Gastrocnemius medialis (tissue), 4 donors: ENCODE measurements around the gene PRKAG2. TPM values are rescaled to one million over a fixed set of nuclear protein-coding genes. Genes with fewer than 3 reads are reported as not detected.

Experiments used
- ATAC-seq, 2 donors: fragments of 150-250 bp; one replicate each; pipeline ENCODE4 v1.9.1; 2016
- DNase-seq, 2 donors: peaks; one replicate each; pipeline ENCODE4 v3.0.0-alpha.2; 2019
- H3K27ac ChIP-seq, 4 donors: fragments of 200-600 bp; sonication (generic); 1 replicate in 1 of 4; 2 replicates in 3 of 4; pipeline ENCODE4 v1.5.1; 2016 to 2018; ENCODE audit warnings: mild to moderate bottlenecking in 2 of 4, moderate library complexity in 1 of 4
- H3K27me3 ChIP-seq, 3 donors: fragments of 200-600 bp; sonication (generic) in 2 of 3; 1 replicate in 1 of 3; 2 replicates in 2 of 3; pipeline versions ENCODE4 v1.5.1 to v1.6.0; 2016 to 2019; ENCODE audit warnings: mild to moderate bottlenecking in 1 of 3, moderate library complexity in 1 of 3
- H3K36me3 ChIP-seq, 2 donors: fragments of 200-600 bp; sonication (generic) in 1 of 2; one replicate each; pipeline ENCODE4 v1.5.1; 2017 to 2018
- H3K4me1 ChIP-seq, 2 donors: fragments of 200-600 bp; sonication (generic) in 1 of 2; one replicate each; pipeline ENCODE4 v1.5.1; 2016 to 2017; ENCODE audit warnings: mild to moderate bottlenecking in 2 of 2
- H3K4me3 ChIP-seq, 4 donors: fragments of 200-600 bp; sonication (generic) in 3 of 4; 1 replicate in 1 of 4; 2 replicates in 3 of 4; pipeline ENCODE4 v1.5.1; 2016 to 2019; ENCODE audit warnings: mild to moderate bottlenecking in 2 of 4
- H3K9me3 ChIP-seq, 3 donors: fragments of 200-600 bp; sonication (generic) in 2 of 3; 1 replicate in 1 of 3; 2 replicates in 2 of 3; pipeline ENCODE4 v1.5.1; 2016 to 2019
- CTCF ChIP-seq, 5 experiments: fragments of 450-650 bp in 3 of 5; fragments of 200-600 bp in 2 of 5; sonication (generic) in 2 of 5; IDR thresholded peaks in 4 of 5; conservative IDR thresholded peaks in 1 of 5; 1 replicate in 4 of 5; 2 replicates in 1 of 5; pipeline ENCODE4 v1.5.1; 2016 to 2019; ENCODE audit warnings: antibody characterized with exemption in 5 of 5, mild to moderate bottlenecking in 3 of 5, moderate library complexity in 3 of 5
- POLR2A ChIP-seq, 2 donors: fragments of 450-650 bp; IDR thresholded peaks; one replicate each; pipeline ENCODE4 v1.6.1; 2017; ENCODE audit warnings: antibody characterized with exemption in 2 of 2, mild to moderate bottlenecking in 2 of 2, moderate library complexity in 2 of 2
- in situ Hi-C, 4 donors: fragments of 200-750 bp; cut with MboI; loops; one replicate each; pipeline versions ENCODE4 v1.15.0 to v1.8.0; 2017; ENCODE audit warnings: low sequenced_read_pairs in 4 of 4
- intact Hi-C: fragments of 100-400 bp; cut with DNase I; formaldehyde crosslinking; loops from one replicate; pipeline ENCODE4 v1.15.1; 2023; ENCODE audit warnings: low total_unique reads
- total RNA-seq, 4 donors: library from RNA; depleted of rRNA; stranded (reverse); fragments of >200 nt; gene quantifications; one replicate each; pipeline versions ENCODE4 v1.1.0 to v1.2.3, GENCODE V29; 2016

PRKAG2 gene
- total RNA-seq, 4 donors from 2014 or later = 5.3 to 32.6 (median 13.9) TPM

DNA sequence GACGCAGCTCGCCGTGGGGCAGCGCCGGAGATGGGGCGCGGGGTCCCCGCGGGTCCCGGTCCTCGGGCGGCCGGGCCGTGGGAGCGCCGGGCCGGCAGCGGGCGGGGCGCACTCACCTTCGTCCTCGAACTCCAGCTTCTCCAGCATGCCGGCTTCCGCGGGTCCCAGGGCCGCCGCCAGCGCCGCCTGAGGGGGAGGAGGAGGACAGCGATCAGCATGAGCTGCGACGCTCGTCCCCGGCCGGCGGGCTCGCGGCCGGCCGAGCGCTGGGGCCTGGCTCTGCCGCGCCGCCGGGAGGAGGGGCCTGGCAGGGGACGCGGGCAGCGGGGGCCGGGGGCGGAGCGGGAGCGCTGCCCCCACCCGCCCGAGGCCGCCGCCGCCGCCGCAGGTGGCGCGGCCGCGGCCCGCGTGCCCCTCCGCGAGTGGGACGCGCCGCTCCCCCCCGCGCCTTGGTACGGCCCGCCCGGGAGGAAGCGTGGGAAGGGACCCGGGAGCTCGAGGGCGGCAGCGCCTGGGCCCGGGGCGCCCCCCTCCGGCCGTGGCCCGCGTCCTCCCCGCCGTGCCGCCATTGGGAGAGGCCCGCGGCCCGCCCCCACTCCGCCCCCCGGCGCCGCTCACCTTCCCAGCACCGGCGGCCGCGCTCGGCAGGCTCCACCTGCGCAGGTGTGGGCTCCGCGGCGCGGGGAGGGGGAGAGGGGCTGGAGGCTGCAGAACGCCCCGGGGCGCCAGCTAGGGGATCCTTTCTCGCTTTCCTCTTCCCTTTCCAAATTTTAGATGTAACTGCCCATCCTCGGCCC is 244.8 kb downstream of the PRKAG2 start:
- peaks cover 8 to 13% of the 10 kb centered on the region in 2 donors for H3K4me1 ChIP-seq
- ATAC-seq = peak; percentile 77 to 80
- TF ChIP-seq CTCF (IDR thresholded peaks at IDR 0.05 in 4 of 5, conservative IDR thresholded peaks at IDR 0.05 in 1 of 5) (peak in 3 of 5 experiments; percentile 30 to 38 (median 31)), POLR2A (IDR thresholded peaks at IDR 0.05) (peak; percentile 52 to 62)
- peak overlapping the region; percentile 54 to 71 (median 63) for H3K4me3 ChIP-seq
- in situ Hi-C loops = no loop called here
- no peaks in the 10 kb centered on the region for H3K36me3 ChIP-seq
- peak; percentile 46 to 66 for DNase-seq
- H3K9me3 ChIP-seq = no peaks in the 10 kb centered on the region
- H3K27me3 ChIP-seq = no peaks in the 10 kb centered on the region
- H3K27ac ChIP-seq = peak overlapping the region; percentile 70 to 84 (median 78)
- intact Hi-C loops = loop anchor here (2.0 to 10.0 kb wide), 5 partner anchors 55 to 243 kb away; partner anchors contain the start of gene PRKAG2

- in situ Hi-C loops = no loop called here
These were observed 245.4 kb downstream of the PRKAG2 start for GRCh38 chr7:151631570-151631952.

DNA sequence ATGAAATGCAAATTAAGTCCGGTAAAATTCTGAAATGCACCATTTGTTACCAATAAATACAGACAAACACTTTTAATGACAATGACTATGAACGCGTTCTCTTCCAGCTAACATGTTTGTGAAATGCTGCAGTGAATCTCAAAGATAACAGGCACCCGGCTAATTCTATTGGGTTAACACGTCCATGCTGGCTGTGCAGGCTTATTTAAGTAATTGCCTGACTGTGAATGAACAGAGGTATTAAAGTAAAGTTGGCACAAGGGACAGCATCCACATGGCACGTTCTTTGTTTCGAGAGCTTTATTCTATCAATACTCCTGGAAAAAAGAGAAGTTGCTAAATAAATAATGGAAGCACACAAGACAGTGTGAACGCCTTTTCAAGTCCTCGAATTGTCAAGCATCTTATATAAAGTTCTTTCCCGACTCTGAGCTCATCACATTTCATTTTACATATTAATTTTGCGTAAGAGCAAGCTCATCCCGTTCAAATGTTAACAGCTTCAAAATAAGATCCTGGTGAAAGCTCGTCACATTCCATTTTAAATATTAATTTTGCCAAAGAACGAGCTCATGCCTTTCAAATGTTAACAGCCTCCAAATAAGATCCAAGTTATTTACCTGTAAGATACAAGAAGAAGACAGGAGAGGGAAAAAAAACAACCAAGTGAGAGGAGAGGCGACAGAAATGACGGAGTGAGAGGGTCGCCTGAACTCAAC is 245.9 kb downstream of the PRKAG2 start:
- H3K4me1 ChIP-seq = peaks cover 10 to 13% of the 10 kb centered on the region in 2 donors
- intact Hi-C loops (loop anchor here (5.0 to 10.0 kb wide), 4 partner anchors 56 to 244 kb away; partner anchors contain the start of gene PRKAG2), in situ Hi-C loops (no loop called here)
- H3K27me3 ChIP-seq = no peaks in the 10 kb centered on the region
- no peaks in the 10 kb centered on the region for H3K36me3 ChIP-seq
- no peaks in the 10 kb centered on the region for H3K9me3 ChIP-seq
- H3K4me3 ChIP-seq = peak overlapping the region; percentile 54 to 71 (median 63)
- no peak for TF ChIP-seq CTCF (IDR thresholded peaks at IDR 0.05 in 4 of 5, conservative IDR thresholded peaks at IDR 0.05 in 1 of 5)
- TF ChIP-seq POLR2A (IDR thresholded peaks at IDR 0.05) = no peak
- peak overlapping the region; percentile 62 to 83 (median 74) for H3K27ac ChIP-seq
- ATAC-seq = no peak
- no peak for DNase-seq

More at GRCh38 chr7:151631570-151631952, 245.4 kb downstream of the PRKAG2 start:
- DNase-seq = no peak
- no peaks in the 10 kb centered on the region for H3K9me3 ChIP-seq
- ATAC-seq = peak; percentile 42 to 44
- H3K27ac ChIP-seq = peak overlapping the region; percentile 62 to 83 (median 74)
- peak overlapping the region; percentile 54 to 71 (median 63) for H3K4me3 ChIP-seq
- H3K36me3 ChIP-seq = no peaks in the 10 kb centered on the region
- peaks cover 10 to 13% of the 10 kb centered on the region in 2 donors for H3K4me1 ChIP-seq
- H3K27me3 ChIP-seq = no peaks in the 10 kb centered on the region
- intact Hi-C loops = loop anchor here (5.0 to 10.0 kb wide), 4 partner anchors 56 to 243 kb away; partner anchors contain the start of gene PRKAG2
- TF ChIP-seq POLR2A (IDR thresholded peaks at IDR 0.05) (no peak), CTCF (IDR thresholded peaks at IDR 0.05 in 4 of 5, conservative IDR thresholded peaks at IDR 0.05 in 1 of 5) (peak in 1 of 5 experiments; percentile 23)

DNA sequence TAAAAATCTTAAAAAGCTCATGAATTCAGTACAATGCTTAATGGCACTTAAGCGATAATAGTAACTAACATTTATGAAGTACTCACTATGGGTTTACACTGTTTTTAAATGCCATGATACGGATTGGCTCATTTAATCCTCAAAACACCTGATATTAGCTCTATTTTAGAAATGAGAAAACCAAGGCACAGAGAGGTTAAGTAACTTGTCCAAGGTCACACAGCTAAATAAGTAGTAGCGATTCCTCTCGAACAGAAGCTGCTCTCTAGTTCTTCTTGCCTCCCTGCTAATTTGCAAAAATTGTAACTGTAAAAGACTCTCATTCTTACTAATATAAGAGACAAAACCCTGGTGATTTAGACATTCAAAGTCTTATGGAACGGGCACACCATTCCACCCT is 246.6 kb downstream of the PRKAG2 start:
- TF ChIP-seq CTCF (IDR thresholded peaks at IDR 0.05 in 4 of 5, conservative IDR thresholded peaks at IDR 0.05 in 1 of 5) = no peak
- DNase-seq (no peak), ATAC-seq (no peak)
- Histone ChIP-seq H3K36me3 (no peaks in the 10 kb centered on the region), H3K27me3 (no peaks in the 10 kb centered on the region), H3K4me3 (no peak overlapping the region), H3K4me1 (peaks cover 10 to 13% of the 10 kb centered on the region in 2 donors), H3K9me3 (no peaks in the 10 kb centered on the region), H3K27ac (no peak overlapping the region)
- intact Hi-C loops (loop anchor here (5.0 to 10.0 kb wide), 4 partner anchors 57 to 244 kb away; partner anchors contain the start of gene PRKAG2), in situ Hi-C loops (no loop called here)
